Mammary epithelial cell (primary cell): ENCODE measurements around the gene ALKBH4.

ENCODE experiments used
- EZH2 ChIP-seq: IDR thresholded peaks from 2 replicates; pipeline ENCODE4 v1.6.1; 2012; ENCODE audit warnings: low read length, inconsistent platforms, borderline replicate concordance
- TF ChIP-seq, protein P1 (sequence below), 2 donors: IDR thresholded peaks in 1 of 2; conservative IDR thresholded peaks in 1 of 2; 2 replicates each; pipeline ENCODE4 v1.5.1; 2011 to 2012; ENCODE audit warnings: inconsistent platforms in 2 of 2, low read length in 2 of 2, mild to moderate bottlenecking in 2 of 2, control low read depth in 1 of 2, low read depth in 1 of 2; ENCODE audit not compliant: insufficient read depth in 1 of 2; ENCODE audit errors: extremely low read depth in 1 of 2

- TF ChIP-seq, protein P1, sequence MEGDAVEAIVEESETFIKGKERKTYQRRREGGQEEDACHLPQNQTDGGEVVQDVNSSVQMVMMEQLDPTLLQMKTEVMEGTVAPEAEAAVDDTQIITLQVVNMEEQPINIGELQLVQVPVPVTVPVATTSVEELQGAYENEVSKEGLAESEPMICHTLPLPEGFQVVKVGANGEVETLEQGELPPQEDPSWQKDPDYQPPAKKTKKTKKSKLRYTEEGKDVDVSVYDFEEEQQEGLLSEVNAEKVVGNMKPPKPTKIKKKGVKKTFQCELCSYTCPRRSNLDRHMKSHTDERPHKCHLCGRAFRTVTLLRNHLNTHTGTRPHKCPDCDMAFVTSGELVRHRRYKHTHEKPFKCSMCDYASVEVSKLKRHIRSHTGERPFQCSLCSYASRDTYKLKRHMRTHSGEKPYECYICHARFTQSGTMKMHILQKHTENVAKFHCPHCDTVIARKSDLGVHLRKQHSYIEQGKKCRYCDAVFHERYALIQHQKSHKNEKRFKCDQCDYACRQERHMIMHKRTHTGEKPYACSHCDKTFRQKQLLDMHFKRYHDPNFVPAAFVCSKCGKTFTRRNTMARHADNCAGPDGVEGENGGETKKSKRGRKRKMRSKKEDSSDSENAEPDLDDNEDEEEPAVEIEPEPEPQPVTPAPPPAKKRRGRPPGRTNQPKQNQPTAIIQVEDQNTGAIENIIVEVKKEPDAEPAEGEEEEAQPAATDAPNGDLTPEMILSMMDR (conservative IDR thresholded peaks at IDR 0.05 in 1 of 2, IDR thresholded peaks at IDR 0.05 in 1 of 2; ENCODE audit: extremely low read depth in 1 of 2, insufficient read depth in 1 of 2, low read depth in 1 of 2, low read length in 2 of 2): no peak
- TF ChIP-seq EZH2: no peak
These were observed 7.2 kb downstream of the ALKBH4 start for GRCh38 chr7:102457352-102457924.
